IPS-18c (cell line): ENCODE data around the gene SPDYA.
A peak's percentile ranks its signal among the peaks of the same experiment; 100 is the strongest.

Experiments used
- H3K4me3 ChIP-seq: 2 replicates; pipeline ENCODE4 v1.7.0; 2013; ENCODE audit warnings: low read depth, mild to moderate bottlenecking, low read length, moderate library complexity; ENCODE audit not compliant: insufficient read depth
- H3K9me3 ChIP-seq: one replicate; pipeline ENCODE4 v1.6.1; 2013; ENCODE audit warnings: mild to moderate bottlenecking, low read length, moderate library complexity; ENCODE audit not compliant: control insufficient read depth, insufficient read depth

Gene SPDYA

DNA sequence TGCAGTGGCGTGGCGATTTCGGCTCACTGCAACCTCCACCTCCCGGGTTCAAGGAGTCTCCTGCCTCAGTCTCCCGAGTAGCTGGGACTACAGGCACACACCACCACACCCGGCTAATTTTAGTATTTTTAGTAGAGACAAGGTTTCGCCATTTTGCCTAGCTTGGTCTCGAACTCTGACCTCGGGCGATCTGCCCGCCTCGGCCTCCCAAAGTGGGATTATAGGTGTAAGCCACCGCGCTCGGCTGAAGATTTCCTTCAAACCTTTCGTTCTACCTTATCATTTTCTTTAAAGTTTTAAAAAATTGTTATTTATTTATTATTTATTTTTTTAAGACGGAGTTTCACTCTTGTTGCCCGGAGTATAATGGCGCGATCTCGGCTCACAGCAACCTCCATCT, 82.9 kb downstream of the SPDYA start:
- no peaks in the 10 kb centered on the region for H3K9me3 ChIP-seq
- no peak overlapping the region for H3K4me3 ChIP-seq

GRCh38 chr2:28894470-28895188, 84.0 kb downstream of the SPDYA start, which contains the start of gene WDR43:
WDR43 (plus strand) TSS chr2:28894667; CDS start chr2:28894699, 32 bp downstream.
- H3K9me3 ChIP-seq: no peaks in the 10 kb centered on the region
- peak within 1 kb of the TSS; percentile 98 for H3K4me3 ChIP-seq

DNA sequence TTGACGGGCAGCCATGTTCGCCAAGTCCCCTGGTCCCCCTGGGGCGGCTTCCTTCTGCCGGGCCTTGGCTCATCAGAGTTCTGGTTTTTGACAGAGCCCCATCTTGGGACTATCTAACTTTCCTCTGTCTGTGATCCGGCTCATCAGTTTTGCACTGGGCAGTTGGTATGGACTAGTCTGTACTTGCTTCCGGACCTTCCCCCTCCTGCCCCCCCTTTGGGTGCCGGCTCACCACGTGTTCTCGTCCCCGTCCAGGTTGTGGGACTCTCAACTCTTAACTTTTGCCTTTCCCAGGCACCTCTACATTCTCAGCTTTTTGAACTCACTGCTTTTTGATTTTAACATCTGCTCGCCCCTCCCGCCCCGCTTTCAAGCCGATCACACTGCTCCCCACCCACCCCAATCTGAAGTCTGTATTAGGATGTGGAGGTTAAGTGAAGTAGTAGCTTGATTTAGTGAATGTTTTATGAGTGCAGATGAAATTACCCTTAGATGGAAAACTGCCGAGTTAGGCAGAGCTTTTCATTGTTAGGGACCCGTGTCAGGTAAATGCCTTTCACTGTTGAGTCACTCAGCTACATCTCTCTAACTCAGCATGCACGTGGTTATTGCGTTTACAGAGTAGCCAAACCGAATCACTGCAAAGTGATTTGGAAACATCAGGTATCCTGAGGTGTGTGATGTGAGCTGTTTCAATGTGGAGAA, 84.7 kb downstream of the SPDYA start:
- H3K4me3 ChIP-seq: peak overlapping the region; percentile 98
- no peaks in the 10 kb centered on the region for H3K9me3 ChIP-seq

DNA sequence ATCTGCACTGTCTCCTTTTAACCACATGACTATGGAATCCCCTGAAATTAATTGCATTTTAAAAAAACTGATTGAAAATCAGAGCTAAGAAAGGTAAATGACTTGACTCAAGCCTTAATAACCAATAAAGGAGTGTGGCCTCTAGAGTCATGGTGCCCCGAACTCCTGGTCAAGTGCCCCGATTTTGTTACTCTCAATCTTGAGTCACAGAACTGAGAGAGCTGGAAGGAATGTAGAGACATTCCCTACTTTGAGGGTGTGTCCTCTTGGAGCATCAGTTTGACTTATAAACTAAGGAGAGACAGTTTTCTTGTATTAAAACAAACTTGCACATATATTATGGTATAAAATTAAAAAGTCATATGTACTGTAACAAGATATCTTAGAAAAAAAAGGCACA, 86.3 kb downstream of the SPDYA start:
- Histone ChIP-seq H3K4me3 (no peak overlapping the region), H3K9me3 (no peaks in the 10 kb centered on the region)

- no peaks in the 10 kb centered on the region for H3K9me3 ChIP-seq
- no peak overlapping the region for H3K4me3 ChIP-seq
These were observed 87.4 kb downstream of the SPDYA start for GRCh38 chr2:28898048-28898447.
